GM12878 (cell line): ENCODE measurements around the gene TPST1.

Experiments
- FOXK2 ChIP-seq: fragments of 450-650 bp; IDR thresholded peaks from 2 replicates; pipeline ENCODE4 v1.6.1; 2017; ENCODE audit warnings: mild to moderate bottlenecking, moderate library complexity
- FOXM1 ChIP-seq: IDR thresholded peaks from 2 replicates; pipeline ENCODE4 v1.6.1; 2012; ENCODE audit warnings: low read depth, mild to moderate bottlenecking, inconsistent platforms, low read length, moderate library complexity
- HCFC1 ChIP-seq: fragments of 150-350 bp; IDR thresholded peaks from 2 replicates; pipeline ENCODE4 v1.6.1; 2014; ENCODE audit warnings: low read length
- SMC3 ChIP-seq: IDR thresholded peaks from 2 replicates; pipeline ENCODE4 v1.6.1; 2011; ENCODE audit warnings: low read length, improper control_type of control experiment, borderline replicate concordance
- SP1 ChIP-seq: IDR thresholded peaks from one replicate; pipeline ENCODE4 v1.6.1; 2011; ENCODE audit warnings: low read depth, low read length

GRCh38 chr7:66283003-66283920 lies 78.1 kb downstream of the TPST1 start:
- TF ChIP-seq FOXK2 (no peak), HCFC1 (no peak), SP1 (no peak), FOXM1 (no peak), SMC3 (no peak)
